GM19438 (cell line): Measurements from ENCODE around the gene ODAPH.
A peak's percentile ranks its signal among the peaks of the same experiment; 100 is the strongest.
"Not testable (repeated sequence)": the region's sequence is repeated elsewhere in the genome, so short reads cannot be mapped to it uniquely, and the experiment has no call there.

ENCODE experiments used
- ATAC-seq: cut with Tn5 transposase; IDR thresholded peaks from one replicate; pipeline ENCODE4 v1.9.1; 2021; ENCODE audit warnings: low read depth; ENCODE audit not compliant: unreplicated experiment

Gene ODAPH, protein sequence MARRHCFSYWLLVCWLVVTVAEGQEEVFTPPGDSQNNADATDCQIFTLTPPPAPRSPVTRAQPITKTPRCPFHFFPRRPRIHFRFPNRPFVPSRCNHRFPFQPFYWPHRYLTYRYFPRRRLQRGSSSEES

GRCh38 chr4:75555294-75556164, at the start of gene ODAPH:
Gene ODAPH (plus strand): TSS chr4:75556066. CDS start chr4:75556083, 17 bp downstream.
- ATAC-seq: peak; percentile 92

DNA sequence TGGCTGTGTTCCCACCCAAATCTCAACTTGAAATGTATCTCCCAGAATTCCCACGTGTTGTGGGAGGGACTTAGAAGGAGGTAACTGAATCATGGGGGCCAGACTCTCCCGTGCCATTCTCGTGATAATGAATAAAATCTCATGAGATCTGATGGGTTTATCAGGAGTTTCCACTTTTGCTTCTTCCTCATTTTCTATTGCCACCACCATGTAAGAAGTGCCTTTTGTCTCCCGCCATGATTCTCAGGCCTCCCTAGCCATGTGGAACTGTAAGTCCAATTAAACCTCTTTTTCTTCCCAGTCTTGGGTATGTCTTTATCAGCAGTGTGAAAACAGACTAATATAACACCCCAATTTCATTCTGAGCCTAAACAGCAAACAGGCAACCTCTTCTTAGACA, 46.3 kb upstream of the ODAPH start:
- not testable (repeated sequence) for ATAC-seq

- no peak for ATAC-seq
Observed at GRCh38 chr4:75511841-75512240, 44.0 kb upstream of the ODAPH start.

DNA sequence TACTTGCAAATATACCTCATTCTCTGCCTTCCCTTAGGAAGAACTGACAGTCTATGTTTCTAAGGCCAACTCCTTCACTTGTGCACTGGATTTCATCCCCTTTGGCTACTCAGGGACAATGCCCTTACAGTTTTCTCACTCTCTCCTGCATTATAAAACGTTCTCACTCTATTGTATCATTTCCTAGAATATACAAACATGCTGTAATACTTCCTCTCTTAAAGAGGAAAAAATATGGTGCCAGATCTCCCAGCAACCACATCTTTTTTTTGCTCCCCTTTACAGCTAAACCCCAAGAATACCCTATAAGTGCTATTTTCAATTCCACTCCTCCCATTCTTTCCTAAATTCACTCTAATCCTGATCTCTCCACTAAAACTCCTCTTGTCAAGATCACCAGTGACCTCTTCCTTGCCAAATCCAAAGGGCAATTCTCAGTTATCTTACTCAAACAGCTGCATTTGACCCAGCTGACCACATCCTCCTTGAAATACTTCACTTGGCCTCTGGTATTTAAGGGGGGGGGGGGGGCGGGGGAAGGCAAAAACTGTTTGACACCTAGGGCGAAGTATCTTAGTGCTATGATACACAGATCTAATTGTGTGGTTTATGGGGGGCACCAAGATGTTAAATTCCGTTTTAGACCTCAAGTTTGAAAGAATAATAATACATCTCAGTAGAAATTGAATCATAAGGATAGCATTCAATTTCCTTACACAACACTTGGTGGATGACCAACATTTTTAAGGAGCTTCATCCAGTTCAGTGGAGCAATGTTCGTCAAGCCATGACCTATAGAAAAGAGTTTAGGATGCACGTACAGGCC, 43.3 kb upstream of the ODAPH start:
- ATAC-seq: no peak

DNA sequence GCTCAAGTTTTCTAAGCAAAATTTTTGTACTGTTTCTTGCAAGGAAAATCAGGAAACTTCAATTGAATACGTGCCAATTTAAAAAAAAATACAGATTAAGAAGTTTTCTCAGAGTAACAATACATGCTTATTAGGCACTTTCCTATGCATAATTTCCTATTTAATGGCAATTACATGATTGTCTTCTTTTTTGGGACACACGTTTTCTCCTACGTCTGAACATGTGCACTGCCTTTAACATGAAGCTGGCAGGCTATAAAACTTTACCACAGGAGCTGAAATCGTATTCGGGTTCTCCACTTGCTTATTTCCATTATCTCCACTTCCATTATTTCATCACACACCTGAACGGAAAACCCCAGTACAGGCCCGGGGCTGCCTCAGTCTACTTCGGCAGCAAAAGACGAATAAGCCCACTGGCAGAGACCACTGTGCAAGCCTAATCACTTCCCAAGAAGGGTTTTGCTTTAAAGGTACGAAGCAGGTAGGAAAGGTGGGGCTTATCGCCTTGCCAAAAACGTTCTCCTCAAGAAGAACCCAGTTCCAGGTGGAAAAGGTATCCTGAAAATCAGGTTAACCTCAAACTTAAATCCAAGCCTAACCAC, 42.2 kb upstream of the ODAPH start:
- peak; percentile 1 for ATAC-seq

DNA sequence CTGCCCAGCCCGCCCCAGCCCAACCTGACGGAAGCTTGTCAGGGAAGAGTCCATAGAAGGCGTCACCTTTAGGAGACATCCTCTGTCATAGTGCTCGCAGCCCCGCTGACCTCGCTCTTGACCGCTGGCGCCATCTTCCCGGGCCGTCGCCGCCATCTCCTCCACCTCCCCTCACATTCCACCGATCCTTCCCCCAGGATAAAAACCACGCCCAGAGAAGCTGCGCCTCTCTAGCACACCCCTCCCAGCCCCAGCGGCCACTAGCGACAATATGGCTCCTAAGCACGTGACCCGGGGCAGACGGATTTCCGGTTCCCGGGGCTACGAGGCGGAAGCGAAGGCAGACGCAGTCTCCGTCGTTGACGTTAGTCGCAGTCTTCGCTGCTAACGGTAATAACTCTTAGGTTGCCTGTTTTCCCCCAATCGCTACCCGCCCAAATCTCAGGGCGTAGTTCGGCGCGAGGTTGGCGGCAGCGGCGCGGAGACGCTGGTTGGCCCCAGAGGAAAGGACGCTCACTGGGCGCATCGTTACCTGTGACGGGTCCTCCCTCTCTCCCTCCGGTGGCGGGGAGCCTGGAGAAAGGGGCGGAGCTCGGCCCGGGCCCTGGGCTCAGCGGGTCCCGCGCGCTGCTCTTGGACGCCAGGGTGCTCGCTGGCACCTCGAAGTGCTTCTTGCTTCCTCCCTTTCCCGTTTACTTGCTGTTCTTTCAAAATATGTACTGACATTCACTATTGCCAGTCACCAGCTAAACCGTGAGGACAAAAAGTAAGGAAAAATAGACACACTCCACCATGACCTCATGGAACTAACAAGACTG, 41.5 kb upstream of the ODAPH start, which contains the start of the genes RCHY1 and THAP6:
TSS of gene RCHY1 (minus strand) at position 273 of the 818 bp plus-strand sequence. CDS start at position 156, 117 bp downstream.
TSS of gene THAP6 (plus strand) at position 343 of the 818 bp plus-strand sequence. CDS start 980 bp downstream, outside the sequence.
- ATAC-seq: peak; percentile 89

GRCh38 chr4:75514949-75515612, 40.8 kb upstream of the ODAPH start:
- no peak for ATAC-seq

DNA sequence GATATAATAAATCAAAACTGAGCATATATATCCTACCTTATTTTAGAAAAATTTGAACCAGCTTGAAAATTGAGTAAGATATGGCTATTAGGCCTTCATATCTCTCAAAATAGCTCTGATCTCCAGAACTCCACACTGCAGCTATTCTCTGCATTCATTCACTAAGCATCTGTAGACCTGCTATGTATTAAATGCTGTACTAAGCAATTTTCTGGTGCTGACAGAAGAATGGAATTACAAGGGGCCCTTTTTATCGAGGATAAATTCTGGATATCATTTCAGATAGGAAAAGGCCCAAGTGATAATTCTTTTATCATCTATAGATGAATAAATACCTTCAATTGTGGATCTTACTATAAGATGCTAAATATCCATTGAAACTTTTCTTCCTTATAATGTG, 39.7 kb upstream of the ODAPH start:
- no peak for ATAC-seq

DNA sequence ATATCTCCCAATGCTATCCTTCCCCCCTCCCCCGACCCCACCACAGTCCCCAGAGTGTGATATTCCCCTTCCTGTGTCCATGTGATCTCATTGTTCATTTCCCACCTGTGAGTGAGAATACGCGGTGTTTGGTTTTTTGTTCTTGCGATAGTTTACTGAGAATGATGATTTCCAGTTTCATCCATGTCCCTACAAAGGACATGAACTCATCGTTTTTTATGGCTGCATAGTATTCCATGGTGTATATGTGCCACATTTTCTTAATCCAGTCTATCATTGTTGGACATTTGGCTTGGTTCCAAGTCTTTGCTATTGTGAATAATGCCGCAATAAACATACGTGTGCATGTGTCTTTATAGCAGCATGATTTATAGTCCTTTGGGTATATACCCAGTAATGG, 36.4 kb upstream of the ODAPH start:
- not testable (repeated sequence) for ATAC-seq

DNA sequence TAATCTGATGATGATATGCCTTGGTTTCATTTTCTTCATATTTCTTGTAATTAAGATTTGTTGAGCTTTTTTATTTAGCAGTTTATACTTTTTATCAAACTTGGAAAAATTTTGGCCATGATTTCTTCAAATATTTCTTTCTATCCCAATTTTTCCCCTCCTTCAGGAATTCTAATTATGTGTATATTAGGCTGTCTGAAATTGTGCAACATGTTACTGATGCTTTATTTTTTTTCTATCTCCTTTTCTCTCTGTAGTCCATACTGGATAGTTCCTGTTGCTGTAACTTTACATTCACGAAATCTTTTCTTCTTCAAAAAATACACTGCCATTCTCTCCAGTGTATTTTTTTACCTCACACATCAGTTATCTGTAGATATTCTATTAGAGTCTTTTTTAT, 30.8 kb upstream of the ODAPH start:
- ATAC-seq: no peak

GRCh38 chr4:75525910-75526309, 30.0 kb upstream of the ODAPH start:
- ATAC-seq: no peak

GRCh38 chr4:75527482-75527881, 28.4 kb upstream of the ODAPH start:
- ATAC-seq: no peak

DNA sequence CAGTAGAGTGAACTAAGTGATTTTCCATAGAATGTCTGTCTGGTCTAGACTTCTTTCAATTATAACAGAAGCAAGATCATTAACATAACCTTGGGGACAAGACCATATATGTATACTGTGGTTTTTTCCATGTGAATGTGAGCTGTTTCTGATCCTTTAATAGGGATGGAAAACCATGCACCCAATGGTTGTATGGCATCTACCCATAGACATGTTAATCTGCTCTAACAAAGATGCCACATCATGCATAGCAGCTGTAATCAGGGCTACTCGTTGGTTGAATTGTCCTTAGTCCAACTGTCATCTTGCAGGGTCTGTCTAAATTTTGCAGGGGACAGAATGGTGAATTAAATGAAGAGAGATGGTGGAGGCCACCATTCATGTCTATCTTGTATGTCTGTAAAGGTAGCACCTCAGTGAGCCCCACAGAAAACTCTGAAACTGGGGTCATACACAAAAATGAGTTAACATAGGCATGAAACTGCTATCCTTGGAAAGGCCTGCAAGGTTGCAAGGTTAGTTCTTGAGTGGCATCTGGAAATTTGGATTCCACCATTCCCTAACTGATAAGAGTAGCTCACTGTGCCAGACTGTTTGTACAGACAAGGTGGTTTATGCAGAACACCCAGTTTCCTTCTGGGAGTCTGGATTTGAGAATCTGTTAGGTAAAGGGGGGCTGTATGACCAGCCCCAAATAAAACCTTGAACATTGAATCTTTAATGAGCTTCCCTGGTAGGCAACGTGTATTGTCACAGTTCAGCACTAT, 25.1 kb upstream of the ODAPH start:
- ATAC-seq: no peak

- ATAC-seq: not testable (repeated sequence)
Observed at GRCh38 chr4:75531536-75532143, 24.2 kb upstream of the ODAPH start.

GRCh38 chr4:75533339-75533887, 22.5 kb upstream of the ODAPH start:
- not testable (repeated sequence) for ATAC-seq

DNA sequence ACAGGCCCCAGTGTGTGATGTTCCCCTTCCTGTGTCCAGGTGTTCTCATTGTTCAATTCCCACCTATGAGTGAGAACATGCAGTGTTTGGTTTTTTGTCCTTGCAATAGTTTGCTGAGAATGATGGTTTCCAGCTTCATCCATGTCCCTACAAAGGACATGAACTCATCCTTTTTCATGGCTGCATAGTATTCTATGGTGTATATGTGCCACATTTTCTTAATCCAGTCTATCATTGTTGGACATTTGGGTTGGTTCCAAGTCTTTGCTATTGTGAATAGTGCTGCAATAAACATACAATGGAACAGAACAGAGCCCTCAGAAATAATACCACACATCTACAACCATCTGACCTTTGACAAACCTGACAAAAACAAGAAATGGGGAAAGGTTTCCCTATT, 21.9 kb upstream of the ODAPH start:
- ATAC-seq: not testable (repeated sequence)

GRCh38 chr4:75537308-75537707, 18.6 kb upstream of the ODAPH start:
- ATAC-seq: not testable (repeated sequence)

DNA sequence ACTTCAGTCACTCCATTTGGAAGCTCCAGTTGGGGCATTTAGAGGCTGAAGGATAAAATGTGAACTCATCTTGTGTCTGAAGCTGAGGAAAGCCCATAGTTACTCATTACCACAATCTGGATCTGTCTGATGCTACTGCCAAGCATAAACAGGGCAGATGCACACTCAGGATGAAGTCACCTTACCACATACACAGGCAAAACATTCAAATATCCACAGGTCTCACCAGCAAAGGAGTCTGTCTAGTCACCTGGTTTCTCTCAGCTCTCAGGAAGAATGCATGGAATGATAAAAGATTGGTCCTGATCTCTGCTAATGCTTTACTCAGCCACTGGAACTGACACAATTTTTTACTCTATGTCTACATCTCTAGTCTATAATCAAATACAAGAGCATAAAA, 13.0 kb upstream of the ODAPH start:
- no peak for ATAC-seq
